HG03045 (cell line): ENCODE data around the gene TBC1D3H.
"Not testable (repeated sequence)": the region's sequence is repeated elsewhere in the genome, so short reads cannot be mapped to it uniquely, and the experiment has no call there.

Experiments used
- ATAC-seq: cut with Tn5 transposase; IDR thresholded peaks from one replicate; pipeline ENCODE4 v1.9.1; 2021; ENCODE audit warnings: mild to moderate bottlenecking, moderate library complexity; ENCODE audit not compliant: unreplicated experiment

Gene TBC1D3H

GRCh38 chr17:36388385-36389245 is at the start of gene TBC1D3H:
Gene TBC1D3H, minus strand, starts transcription at chr17:36388435. Its CDS starts 1,540 bp downstream, at chr17:36386895.
- ATAC-seq, result not testable (repeated sequence)

GRCh38 chr17:36428891-36429290 is 40.7 kb upstream of the TBC1D3H start:
- not testable (repeated sequence) for ATAC-seq

DNA sequence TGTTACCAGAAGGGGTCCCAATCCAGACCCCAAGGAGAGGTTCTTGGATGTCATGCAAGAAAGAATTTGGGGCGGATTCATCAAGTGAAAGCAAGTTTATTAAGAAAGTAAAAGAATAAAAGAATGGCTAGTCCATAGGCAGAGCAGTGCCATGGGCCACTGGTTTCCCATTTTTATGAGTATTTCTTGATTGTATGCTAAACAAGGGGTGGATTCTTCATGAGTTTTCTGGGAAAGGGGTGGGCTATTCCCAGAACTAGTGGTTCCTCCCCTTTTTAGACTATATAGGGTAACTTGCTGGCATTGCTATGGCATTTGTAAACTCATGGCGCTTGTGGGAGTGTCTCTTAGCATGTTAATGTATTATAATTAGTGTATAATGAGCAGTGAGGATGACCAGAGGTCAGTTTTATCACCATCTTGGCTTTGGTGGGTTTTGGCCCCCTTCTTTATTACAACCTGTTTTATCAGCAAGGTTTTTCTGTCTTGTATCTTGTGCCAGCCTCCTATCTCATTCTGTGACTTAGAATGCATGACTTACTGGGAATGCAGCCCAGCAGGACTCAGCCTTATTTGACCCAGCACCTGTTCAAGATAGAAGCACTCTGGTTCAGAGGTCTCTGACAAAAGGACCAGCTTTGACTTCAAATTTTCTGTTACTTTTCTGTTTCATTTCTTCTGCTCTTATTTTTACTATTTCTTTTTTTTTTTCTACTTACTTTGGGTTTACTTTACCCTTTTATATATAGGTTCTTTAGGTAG is 27.1 kb upstream of the TBC1D3H start:
- ATAC-seq, result not testable (repeated sequence)

DNA sequence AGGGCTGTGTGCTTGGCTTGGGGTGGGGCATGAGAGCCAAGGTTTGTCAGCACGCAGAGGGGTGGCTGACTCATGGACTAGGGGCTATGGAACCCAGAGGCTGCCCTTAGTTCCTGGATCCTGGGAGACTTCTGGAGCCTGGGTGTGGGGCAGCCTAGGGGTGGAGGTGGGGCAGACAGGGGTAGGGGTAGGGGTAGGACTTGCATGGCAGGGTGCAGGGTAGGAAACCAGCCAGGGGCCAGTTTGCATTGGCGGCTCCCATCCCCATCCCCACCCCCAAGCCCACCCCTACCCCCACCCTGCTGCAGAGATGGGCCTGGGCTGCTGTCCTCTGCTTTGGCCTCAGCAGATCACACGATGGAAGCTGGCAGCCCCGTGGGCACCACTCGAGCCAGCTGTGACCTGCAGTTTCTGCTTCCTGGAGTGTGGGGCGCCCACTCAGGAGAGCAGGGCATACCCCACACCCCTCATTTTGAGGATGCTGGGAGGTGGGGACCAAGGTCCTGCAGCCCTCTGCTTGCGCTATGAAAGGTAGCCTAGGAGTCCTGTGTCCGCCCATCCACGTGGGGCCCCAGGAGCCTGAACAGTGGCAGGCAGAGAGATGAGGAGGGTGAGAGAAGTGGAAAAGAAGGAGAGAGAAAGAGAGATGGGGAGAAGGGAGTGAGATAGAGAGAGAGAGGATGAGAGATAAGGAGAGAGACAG is 2.9 kb upstream of the TBC1D3H start:
- ATAC-seq, result not testable (repeated sequence)

GRCh38 chr17:36375938-36376337 is 12.3 kb downstream of the TBC1D3H start:
- ATAC-seq, result not testable (repeated sequence)

DNA sequence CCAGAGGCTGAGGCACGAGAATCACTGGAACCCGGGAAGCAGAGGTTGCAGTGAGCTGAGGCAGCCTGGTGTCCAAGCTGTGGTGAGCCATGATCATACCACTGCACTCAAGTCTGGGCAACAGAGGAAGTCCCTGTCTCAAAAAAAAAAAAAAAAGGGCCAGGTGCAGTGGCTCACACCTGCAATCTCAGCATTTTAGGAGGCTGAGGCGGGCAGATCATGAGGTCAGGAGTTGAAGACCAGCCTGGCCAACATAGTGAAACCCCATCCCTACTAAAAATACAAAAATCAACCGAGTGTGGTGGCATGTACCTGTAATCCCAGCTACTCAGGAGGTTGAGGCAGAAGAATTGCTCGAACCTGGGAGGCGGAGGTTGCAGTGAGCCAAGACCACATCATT is 25.7 kb downstream of the TBC1D3H start:
- ATAC-seq, result not testable (repeated sequence)
